ENCODE measurements around the gene SORCS2.

Gene SORCS2

DNA sequence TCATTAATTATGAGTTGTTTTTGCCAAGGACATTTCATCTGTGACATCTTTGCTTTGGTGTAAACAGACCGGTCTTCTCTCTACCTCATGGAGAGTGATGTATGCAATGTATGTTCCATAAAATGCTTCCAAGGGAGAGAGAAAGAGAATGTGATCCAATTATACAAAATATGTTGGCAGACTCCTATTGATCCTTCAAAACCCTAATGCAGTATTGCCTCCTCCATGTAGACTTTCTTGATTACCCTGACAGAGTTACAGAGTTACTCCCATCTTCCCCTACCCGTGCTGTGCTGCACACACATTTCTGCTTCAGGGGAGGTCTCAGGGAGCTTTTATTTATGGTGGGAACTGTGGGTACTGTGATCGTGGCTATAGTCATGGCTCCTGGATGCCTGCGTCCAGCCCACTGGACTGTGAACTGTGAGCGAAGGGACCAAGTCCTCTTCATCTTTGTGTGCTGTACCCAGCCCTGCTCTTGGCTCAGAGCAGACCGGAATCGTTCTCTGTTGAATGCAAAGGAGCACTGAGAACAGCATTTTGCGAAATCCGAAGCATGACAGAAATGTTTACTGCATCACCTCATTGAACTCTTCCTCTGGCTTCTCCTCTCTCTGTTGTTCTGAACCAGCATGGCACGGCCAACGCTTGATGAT lies 32.7 kb downstream of the SORCS2 start:
- DNase-seq = no peak

DNA sequence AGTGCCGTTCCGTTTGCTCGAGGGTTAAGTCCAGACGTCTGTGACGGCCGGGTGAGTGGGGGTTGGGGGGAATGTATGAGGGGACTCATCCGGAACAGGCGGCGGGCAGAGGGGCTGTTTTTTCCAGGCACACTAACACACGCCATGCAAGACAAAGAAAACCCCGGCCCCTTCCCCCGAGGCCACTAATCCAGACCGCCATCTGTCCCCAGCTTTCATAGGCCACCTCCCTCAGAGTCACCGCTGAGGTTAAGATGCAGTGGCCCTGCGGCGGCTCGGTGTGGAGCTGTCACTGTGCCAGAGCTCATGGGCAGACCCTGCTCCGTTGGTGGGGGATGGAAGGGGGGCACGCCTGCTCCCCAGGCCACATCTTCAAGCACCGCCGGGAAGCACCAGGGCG lies 34.1 kb downstream of the SORCS2 start:
- no peak for DNase-seq

DNA sequence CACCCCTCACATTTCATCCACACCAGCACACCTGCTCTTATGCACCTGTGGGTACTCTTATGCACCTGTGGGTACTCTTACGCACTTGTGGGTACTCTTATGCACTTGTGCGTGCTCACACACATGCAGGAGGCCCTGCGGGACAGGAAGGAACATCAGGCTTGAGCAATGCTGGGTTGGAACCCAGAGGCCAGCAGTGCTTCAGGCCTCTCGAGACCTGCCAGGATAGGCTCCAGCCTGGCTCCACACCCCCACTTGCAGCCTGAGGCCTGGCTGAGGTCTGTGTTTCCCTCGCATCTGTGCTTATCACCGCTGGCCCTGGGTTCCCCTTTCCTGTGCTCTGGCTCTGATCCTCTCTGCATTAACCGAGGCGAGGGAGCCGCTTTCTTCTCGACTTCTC lies 34.7 kb downstream of the SORCS2 start:
- no peak for DNase-seq

DNA sequence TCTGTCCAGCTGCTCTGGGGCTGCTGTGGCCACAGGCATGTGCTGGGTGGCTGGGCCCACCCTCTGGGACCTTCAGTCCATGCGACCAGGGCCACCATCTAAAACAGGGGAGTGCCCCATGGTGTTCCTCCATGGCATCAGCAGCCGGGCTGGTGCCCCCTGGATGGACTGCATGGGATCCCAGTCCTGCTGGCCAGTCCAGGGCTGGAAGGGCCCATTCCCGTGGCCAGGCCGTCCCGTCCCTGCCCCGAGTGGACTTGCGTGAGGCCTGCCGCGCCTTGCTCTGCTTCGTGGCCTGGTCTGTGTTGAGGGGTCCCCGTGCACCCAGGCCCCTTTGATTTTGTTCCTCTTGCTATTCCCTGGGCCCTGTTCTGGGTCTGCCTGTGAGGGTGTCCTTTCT lies 36.4 kb downstream of the SORCS2 start:
- no peak for DNase-seq

DNA sequence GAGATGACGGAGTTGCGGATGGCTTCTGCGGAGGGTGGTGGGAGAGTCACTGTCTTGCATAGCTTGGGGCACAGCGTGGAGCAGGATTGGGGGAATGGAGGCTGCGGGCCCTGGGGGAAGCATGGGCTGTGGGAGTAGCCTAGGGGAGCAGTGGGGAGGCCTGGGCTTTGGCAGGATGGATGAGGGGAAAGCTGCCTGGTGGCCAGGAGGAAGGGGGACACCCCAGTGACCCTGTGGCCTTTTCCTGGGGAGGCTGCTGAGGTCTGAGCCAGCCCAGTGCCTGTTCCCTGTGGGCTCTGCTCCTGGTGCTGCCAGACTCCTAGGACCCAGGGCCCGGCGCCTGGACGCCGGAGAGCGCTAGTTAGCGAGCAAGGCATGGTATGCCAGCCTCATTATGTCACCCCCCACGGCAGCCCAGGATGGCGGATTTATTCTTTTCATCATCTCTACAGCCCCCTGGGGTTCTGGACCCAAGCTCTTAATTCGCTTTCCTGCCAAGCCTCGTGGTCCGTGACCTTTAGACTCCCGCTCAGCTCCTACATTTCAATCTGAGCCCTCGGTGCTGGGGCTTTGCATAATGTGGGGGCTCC lies 39.8 kb downstream of the SORCS2 start:
- no peak for DNase-seq

DNA sequence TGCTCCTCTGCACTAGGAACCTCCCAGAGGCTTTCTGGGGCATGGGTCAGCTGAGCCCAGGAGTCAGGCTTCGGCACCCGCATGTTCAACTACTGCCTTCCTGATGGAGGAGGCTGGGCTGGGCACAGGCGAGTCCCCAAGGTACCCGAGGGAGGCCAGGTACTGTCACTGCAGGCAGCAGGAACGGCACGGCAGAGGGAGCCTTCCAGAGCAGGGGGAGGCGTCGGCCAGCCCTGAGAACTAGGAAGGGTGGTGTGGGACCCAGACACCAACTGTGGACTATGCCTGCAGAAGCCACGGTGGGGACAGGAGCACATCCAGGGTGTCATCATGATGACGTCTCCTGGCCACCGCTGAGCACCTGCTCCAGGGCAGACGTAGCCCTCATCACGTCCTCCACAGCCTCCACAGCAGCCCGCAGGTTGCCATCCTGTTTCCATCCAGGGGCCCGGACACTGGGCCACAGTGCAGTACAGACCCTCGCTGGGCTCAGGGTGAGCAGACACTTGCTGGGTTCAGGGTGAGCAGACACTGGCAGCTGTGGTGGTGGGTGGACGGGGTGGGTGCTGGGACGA lies 40.8 kb downstream of the SORCS2 start:
- no peak for DNase-seq

DNA sequence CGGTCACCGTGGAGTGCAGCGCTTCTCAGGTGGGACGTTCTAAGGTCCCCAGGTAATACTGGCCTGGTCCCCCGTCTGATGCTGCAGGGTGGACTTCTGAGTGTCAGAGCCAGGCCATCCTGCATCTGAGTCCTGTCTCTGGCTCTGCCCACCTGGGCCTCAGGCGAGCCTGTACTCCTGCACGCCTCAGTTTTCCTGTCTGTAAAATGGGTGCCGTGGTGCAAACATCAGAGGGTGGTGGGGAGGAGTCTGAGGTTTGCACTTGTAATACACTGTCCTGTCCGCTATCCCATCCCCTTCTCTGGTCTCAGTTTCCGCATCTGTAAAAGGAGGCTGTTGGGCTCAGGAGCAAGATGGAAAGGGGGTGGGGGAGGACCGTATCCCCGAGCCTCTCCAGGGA lies 41.3 kb downstream of the SORCS2 start:
- DNase-seq = no peak

DNA sequence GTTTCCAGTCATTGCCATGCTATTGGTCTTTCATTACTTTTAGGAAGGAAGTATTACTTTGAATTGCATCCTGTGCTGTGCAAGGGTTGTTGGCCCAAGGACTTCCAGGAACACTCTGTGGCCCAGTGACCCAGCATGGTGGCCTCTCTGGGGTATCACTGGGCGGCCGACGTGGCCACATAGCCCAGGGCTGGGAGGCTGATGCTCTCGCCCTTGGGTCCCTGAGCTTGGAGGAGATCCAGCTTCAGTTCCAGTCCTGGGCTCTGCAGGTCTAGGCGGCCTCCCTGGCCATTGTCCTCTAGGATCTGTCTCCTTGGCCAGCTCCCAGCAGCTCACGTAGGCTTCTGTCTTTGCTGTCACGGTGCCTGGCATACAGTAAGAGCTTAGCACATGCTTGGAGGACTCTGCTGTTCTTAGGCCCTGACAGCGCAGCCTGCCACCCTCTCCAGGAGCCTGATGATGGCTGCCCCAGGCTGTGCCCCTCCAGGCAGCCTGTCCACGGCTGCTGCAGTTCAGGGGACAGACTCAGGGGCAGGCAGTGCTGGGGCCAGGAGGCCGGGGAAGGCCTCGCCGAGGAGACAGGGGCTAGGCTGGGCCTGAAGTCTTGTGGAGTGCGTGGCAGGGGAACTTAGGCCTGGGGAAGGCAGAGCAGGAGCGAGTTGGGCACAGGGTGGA lies 42.2 kb downstream of the SORCS2 start:
- DNase-seq = no peak

DNA sequence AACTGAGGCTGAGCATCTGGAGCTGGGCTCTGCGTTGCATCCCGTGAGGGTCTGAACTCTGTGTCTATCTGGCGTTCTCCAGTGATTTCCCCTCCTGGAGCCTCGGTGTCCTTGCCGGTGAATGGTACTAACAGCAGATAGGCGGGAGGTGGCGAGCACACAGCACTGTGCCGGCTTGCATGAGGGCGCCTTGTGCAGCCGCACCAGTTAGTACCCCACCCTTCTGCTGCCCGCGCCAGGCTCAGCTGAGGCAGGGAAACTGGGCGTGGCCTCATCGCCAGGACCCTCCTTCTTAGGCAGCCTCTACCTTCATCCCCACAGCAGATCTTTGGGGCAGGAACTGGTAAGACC lies 42.7 kb downstream of the SORCS2 start:
- no peak for DNase-seq

DNA sequence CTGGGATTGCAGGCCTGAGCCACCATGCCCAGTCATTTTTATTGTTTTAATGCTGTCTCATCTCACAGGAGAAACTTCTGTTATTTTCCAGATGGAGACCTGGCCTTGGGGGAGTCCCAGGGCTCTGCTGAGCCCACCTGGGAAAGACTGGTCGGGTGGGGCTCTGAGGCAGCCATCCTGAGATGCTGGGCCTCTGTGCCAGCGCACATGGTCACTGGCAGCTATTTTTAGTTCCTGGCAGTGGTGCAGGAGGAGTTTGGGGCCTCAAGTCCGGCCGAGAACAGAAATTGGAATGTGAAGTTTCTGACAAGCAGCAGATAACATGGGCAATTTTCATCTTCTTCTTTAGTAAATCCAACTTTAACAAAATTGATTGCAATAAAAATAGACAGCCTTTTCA lies 44.5 kb downstream of the SORCS2 start:
- DNase-seq = no peak

DNA sequence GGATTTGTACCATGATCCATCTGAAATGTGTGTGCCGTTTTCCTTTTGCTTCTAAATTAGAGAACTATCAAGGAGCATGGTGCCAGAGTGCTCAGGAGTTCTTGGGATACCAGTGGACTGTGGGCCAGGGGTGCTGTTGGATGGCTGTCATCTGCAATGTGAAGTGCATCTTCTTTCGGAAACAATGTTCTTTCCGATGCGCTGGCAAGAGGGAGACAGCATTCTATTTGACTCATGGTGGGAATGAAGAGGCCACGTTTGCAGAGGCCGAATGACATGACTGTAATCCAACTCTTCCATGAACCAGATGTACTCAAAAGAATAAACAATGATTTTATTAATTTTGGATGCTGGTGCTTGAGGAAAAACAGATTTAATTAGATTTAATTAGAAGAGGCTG lies 45.5 kb downstream of the SORCS2 start:
- DNase-seq = no peak

DNA sequence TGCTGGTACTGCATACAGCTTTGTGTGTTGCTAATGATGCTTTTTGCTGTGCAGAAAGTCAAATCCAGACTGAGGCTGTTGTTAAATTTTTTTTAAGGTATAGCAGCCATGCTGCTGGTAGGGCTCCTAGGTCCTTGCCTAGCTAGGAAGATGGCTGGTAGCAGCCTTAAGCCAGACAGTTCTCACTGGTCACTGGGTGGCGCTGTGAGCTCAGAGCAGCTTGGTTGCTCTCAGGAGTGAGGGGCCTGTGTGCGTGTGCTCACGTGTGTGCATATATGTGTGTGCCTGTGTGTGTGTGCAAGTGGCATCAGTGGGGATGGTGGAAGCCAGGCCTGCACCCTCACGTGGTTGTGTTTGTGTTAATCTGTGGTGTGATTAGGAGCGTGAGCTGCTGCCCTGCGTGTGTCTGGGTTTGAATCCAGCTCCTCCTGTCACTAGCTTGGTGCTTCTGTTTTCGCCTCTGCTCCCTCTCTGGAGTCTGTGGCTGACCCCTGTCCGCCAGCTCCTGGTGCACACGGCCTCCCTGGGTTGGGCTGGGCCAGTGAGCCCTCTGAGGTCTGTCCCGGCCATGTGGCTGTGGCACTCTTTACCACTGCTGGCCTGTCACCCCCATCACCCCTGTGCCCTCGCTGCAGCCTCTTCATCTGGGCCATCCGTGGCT lies 46.1 kb downstream of the SORCS2 start:
- DNase-seq = no peak

DNA sequence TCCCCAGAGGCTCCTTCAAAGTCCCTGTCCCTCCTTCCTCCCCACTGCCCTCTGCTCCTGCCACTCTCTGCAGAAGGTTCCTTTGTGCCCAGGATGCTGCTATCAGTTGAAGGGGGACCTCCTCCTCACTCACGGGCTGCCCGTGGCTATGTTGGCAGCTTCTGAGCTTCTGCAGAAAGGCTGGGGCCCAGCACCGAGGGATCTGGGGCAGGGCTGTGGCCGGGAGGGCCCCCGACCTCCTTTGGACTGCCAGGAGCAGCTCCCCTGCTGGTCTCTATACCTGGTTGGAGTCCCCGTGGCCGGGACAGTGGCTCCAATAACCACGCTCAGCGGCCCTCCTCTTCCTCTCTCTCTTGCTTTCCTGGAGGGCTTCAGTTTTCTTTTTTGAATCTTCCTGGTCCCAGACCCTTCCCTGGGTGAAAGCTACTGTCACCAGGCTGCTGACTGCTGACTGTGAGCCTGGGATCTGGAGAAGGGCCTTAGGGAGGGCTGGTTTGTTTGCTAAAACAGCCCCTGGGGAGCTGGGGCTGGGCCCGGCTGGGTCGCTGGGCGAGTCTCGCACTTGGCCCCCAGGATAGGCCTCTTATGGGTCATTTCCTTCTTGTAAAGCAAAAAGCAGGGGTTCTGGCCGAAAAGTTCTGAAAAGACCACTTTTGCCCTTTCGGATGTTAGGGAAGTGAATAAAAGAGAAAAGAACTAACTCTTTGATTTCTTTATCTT lies 46.9 kb downstream of the SORCS2 start:
- no peak for DNase-seq

DNA sequence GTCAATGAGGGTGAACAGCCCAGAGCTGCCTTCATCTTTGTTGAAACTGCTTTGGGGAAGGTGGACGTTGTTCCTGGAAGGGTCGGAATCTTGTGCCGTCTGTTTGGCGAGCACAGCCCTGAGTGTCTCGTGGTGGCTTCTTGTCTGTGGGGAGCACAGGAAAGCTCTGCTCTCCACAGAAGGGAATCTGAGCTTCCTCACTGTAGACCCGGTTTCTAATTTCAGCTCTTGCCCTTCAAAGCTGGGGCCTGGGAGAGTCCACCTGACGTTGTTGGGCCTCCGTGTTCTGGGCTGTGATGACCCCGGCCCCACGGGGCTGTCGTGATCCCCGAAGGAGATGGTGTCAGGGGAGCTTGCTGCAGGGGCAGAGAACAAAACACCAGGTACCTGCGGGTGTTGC lies 47.5 kb downstream of the SORCS2 start:
- no peak for DNase-seq

DNA sequence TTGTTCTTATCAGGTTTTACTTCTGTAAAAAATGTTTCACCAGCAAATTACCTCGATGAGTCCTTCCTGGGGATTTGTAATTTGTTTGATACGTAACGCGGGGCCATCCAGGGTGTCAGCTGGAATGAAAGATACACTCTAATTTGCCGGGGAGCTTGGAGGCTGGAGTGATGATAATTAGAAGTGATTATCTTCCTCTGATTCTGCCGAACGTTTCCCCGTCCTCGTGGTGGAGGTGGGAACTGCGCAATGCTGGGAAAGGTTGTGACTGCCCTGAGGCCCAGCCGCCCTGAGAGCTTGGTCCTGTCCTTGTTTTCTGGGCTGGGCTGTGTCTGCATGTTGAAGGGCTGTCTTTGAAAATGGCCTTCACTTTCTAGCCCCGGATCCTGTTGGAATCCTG lies 48.0 kb downstream of the SORCS2 start:
- DNase-seq = no peak

DNA sequence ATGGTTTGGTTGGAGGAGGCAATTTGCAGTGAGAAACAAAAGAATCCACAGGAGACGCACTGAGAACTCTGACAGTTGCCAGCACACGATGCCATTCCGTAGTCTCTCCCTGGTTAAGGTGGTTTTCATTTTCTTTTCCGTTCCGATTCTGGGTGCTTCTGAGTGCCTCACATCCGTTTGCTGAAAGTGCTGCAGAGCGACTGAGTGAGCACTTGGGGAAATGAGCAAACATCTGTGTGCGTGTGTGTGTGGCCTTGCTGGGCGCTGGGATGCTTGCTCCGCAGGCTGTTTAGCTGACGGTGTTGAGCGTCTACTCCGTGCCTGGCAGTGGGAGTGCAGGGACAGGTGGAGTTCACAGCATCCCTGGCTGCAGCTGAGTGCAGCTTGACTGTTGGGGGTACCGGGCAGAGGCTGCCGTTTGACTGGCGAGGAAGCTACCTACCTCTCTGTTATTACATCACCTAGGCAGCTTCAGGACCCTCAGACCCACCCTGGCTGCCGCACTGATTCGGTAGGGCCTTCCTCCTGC lies 49.3 kb downstream of the SORCS2 start:
- DNase-seq = no peak

DNA sequence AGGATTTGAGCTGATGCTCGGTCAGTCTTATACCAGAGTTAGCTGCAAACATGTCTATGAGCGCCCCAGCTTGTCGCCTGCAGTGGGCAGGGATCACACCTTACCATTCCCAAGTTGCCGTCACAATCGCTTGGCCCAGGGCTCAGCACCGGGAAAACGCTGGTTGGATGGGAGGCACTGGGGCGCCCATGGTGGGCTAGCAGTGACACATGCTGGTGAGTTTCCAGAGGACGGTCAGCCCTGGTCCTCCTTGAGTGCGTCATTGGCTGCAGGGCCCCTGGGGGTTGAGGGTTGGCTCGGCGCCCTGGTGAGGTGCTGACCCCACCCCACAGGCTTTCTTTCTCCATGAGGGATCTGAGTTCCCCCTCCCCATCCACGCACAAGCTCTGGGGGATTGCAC lies 50.4 kb downstream of the SORCS2 start:
- DNase-seq = no peak

DNA sequence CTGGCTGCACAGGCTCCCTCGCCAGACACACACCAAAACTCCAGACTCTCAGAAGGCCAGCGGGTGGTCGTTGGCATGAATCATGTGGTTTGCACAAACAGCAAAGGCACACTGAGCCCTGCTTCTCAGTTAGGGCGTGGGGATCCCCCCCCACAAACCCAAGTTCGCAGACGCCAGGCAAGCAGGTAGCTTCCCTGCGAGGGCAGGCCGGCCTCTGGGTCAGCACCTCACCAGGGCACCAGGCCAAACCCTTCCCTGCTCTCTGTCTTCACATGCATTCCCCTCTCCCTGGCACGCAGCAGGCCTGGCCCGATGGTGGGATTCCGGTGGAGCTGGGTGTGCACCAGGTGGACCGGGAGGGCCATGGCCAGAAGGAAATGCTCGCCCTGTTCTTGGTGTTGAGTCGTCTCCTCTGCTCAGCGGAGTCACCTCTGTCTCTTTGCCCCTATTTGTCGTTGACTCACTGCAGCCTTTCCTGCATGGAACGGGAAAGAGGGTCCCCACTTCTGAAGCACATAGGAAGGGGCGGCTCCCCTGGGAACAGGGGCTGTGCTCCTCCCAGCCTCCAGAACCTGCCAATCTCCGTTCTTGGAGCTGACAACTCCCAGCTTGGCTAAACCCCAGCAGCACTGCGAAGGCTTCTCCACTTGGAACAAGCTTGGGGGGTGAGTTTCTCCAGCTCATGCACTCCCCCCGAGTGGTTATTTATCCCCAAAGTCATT lies 51.4 kb downstream of the SORCS2 start:
- DNase-seq = no peak

DNA sequence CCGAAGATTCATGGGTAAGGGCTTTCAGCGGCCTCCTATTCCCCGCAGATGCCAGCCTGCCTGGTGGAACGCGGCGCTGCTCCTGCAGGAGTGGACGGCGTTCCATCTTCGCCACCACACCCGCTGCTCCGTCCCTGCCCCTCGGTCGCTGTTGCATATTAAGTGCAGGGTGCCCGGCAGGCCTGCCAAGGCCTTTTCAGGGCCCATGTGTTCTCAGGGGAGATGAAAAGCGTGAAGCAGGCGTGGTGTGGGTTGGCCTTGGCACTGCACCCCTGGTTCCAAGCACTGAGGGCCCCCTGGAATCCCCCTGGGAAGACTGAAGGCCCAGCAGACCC lies 52.0 kb downstream of the SORCS2 start:
- no peak for DNase-seq

DNA sequence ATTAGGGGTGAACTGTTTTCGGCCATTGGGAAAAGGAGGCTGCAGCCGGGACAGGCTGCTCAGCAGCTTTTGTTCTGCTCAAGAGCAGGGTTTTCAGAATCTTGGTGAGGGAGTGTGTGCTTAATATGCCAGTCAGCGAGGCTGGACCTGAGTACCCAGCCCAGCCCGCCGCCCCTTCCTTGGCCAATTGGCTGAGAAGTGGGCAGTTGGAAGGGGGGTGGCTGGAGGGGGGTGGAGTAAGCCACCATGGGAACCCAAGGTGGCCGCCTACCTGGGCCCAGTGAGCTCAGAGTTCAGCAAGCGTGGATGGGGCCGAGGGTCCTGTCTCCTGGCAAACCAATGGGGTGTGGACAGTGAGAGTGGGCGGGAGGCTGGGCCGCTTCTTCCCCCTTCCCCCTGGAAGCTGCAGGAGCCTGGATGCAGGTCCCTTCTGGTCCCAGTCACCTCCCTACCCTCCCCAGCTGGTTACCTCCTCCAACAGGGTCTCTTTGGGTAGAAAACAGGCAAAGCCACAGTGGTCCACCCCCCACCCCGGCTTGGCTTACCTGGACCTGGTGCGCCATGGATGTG lies 52.5 kb downstream of the SORCS2 start:
- DNase-seq = no peak

DNA sequence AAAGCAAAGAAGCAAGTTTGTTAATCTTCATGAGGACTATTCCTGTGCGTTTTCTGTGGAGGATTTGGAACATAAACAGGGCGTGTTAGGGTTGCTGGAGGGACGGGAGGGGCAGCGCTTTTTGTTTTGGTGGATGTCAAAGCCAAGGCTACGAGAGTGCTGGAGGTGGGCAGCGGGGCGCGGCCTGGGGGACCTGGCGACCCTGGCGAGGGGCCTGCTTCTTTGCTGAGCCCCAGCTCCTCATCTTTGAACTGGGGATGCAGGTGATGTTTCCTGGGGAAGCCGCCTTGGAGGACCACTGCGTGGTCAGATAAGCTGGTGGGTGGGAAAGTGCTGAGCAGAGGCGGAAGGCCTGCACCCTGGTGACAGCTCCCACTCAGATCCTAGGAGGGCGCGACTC lies 55.2 kb downstream of the SORCS2 start:
- DNase-seq = no peak

DNA sequence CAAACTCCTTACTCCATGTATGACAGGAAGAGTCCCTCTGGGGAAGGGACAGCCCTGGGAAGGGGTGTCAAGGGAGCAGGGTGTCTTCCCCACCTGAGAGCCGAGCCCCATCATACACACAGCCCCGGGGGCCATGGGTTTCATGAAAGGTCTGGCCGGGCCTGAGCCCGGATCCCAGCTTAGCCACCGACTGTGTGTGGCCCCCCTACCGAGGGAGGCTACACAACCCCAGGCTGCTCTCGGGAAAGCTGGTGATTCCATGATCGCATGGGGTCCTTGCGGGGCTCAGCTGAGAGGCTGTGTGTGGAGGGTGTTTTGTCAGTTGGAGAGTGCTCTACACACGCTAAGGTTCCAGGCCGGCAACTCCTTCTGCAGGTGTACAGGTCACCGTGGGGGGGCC lies 55.6 kb downstream of the SORCS2 start:
- DNase-seq = no peak

Measured in CD4-positive, alpha-beta T cell treated with Interleukin-17A for 4 hours (primary cell).